Embryonic facial prominence (tissue), 1 donor: ENCODE data around the gene SNN.

ENCODE experiments used
- DNase-seq: peaks from one replicate; pipeline ENCODE4 v3.0.0-alpha.2; 2016; ENCODE audit errors: extremely low spot score

The SNN gene

DNA sequence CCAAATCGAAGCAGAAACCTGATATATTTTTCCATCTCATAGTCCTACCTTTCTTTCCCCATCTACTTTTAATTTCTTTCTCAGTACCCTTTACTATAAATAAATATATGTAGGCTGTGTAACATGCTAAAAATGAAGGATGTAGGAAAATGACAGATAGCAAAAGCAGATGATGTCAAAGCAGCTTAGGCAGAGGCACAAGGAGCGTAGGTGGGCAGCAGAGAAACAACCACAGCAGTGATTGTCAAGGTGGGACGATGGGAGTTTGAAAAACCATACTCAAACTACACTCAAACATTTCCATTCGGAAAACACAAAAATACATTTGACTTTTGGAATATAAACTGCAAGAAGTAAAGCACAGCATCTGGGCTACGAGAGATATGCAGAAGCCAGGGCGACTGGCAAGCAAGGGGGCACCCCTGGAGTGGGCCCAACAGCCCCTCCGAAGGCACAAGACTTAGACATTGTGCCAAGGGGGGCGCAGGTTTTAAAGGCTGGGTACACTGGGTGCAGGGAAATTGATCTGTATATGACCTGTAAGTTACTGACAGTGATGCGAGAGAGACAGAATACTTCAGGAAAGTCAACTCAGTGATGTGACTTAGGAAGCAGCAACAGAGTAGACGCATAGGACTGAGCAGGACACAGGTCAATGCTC lies 31.1 kb downstream of the SNN start:
- DNase-seq, result no peak

DNA sequence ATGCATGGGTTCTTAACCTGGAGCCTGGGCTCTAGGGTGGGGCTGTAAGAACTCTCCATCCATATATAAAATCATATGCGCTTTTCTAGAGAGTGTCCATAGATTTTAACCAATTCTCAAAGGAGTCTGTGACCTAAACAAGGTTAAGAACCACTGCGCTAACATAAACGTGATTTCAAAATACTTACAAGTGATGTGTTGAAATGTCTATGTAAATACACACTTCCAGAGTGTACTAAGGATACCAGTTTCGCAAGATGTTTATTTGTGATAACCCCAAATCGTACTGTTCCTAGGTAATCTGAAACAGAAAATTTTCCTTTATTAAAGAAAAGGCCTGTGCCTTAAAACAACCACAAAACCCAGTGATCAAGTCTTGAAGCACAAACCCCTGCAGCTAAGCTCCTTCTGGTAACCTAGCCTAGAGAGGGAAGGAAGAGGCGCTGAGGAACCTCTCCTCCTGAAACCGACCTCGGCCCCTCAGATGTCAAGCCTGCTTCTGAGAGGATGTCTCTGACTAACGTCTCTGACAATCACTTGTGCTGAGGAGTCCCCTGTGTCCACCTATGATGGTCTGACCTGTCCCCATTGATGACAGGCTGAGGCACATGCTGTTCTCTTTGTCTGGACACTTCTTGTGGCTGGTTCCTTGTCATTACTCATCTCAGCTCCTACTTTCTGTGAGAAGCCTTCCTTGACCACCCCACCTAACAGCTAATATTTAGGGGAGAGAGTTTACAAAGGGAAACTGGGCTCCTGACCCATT lies 32.2 kb downstream of the SNN start:
- DNase-seq, result no peak

DNA sequence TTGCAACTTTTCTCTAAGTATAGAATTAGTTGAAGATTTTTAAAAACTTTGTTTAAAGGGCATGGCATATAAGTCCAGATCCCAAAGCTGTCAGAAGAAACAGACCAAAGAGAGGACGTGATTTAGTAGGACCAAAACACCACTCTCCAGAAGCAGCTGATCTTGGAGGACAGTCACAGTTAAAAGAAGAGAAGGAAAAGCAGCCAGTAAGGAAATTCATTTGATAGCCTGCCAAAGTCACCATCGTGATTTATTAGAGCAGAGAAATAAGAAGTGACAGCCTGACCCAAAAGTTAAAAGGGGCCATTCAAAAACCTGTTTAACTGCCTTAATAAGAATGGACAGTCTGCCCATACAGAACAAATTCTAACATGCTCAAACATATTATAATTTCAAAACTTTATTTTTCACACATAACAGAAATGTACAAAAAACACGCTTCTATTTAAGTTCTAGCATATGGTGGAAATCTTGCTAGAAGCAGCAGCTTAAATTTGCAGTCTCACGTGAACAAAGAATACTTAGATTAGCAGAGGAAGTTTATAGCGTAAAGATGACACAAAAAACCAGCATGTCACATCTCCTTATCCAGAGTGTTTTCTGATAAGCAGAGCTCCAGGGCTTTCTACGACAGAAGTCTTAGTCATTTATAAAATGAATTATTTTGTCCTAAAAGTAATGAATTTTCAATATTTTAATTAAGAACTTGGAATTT lies 37.2 kb downstream of the SNN start:
- no peak for DNase-seq

DNA sequence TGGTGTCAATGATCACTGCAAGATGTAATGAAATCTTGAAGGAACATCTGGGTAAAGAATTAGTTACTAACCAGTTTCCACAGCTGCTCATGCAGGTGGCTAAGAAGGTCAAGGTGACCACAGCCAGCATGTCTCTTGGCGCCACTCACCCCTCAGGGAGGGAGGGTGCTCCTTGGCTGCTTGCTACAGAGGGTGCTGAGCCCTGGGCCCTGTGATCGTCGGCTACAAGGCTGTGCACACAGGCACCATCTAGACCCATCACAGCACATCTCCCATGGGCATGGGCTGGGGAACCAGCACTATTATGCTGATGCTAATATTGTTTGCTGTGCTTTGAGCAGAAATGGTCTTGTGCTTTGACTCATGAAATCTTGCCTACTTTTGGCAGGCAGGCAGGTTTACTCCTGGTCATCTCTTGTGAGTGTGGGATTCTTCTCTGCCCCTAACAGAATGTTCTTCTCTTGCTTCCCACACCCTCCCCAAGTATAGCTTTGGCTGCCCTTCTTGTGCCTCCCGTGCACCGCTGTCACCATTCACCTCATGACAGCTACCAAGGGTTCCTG lies 38.0 kb downstream of the SNN start:
- DNase-seq, result no peak

DNA sequence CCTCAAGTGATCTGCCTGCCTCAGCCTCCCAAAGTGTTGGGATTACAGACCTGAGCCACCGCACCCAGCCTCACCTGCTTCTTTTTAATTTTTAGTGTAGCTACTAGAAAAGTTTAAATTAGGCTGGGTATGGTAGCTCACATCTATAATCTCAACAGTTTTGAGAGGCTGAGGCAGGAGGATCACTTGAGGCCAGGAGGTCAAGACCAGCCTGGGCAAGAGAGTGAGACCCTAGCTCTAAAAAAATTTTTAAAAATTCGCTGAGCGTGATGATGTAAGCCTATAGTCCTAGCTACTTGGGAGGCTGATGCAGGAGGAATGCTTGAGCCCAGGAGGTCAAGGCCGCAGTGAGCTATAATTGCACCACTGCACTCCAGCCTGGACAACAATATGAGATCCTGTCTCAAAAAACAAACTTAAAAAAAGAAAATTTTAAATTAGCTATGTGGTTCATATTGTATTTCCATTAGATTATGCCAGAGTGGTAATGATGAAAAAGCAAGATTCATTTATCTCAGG lies 39.5 kb downstream of the SNN start:
- no peak for DNase-seq

DNA sequence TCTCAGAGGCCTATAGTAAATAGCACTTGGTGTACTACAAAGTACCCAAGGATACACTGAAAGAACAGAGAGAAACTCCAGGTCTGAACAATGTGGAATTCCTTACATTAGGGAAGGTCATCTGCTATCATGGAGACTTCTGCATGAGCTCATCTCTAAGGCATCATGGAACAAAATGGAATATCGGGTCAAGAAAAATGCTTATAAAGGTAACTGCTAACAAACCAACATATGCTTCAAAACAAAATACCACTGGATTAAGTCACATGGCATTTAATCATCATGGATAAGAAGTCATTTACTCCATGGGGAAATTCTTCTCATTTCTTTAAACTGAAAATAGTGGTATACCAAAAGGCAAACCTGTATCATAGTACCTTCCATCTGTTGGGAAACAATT lies 40.2 kb downstream of the SNN start:
- DNase-seq, result no peak

DNA sequence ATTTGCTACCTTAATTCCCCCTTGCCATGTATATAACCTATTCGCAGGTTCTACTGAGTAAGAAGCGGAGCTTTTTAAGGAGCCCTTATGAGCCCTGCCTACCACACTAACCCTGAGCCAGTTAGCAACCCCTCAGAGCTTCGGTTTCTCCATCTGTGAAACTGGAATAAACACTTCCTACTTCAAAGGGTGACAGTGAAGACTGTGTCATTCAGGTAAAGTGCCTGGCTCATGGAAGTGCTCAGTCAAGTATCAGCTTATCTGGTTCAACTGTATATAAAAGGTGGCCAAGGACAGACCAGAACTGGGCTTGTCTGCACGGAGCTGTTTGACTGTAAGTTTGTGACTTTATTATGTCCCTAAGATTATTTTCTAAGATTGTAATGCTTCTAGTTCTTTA lies 43.4 kb downstream of the SNN start:
- DNase-seq, result no peak

DNA sequence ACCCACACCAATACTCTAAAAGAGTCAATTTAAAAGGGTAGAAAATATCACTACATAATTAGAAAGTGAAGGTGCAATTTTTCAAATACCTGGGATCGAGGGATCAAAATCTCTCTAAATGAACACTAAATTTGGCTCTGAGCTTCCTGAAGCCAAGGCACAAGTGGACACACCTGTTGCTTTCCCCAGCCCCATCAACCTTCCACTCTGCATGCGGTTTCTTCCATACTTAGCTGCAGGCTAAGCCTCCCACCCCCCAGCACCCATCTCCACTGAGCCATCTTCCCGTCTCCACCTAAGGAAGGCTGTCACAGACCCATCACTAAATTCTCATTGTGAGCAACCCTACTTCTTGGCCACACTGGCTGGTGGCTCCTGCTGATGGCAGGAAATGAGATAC lies 43.9 kb downstream of the SNN start:
- no peak for DNase-seq

DNA sequence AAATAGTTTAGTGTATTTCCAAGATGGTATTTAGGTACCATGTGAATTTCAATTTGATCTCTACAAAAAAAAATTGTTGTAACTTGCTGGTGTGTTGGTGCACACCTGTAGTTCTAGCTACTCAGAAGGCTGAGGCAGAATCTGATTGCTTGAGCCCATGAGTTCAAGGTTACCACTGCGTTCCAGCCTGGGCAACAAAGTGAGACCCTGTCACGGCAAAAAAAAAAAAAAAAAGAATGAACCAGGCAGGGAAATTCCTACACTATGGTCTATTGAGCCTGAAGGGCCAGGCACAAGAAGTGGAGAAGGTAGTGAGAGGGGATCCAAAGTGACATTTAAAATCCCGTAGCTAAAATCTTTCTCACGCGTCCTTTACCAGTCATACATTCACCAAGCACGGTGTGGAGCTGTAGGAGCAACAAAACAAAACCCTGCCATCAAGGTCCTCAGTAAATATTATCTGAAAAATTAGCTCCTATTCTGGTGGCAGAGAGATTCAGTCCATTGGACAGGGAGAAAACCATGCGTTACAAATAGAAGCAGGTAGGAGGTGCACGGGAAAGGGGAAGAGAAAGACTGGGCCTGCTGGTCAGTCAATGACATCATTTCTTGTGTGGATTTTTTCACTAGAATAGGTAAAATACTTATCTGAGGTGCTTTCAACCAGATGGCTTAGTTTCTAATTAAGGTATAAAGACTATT lies 47.1 kb downstream of the SNN start:
- DNase-seq, result no peak

DNA sequence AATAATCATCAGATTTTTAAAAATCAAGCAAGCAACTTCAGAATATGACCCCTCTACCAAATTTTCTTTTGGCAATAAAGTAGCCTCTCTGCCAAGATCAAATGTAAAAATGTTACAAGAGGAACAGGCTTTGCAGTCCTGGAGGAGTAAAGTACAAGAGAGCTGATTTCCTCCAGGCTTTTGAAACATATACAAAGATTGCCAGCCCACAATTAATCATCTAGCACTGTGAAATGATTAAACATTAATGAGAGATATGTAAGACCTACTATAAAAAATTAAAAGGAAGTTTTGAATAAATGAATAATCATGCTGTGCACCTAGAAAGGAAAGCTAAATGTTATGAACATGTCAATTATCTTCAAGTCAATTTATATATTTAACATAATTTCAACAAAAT lies 48.1 kb downstream of the SNN start:
- no peak for DNase-seq

DNA sequence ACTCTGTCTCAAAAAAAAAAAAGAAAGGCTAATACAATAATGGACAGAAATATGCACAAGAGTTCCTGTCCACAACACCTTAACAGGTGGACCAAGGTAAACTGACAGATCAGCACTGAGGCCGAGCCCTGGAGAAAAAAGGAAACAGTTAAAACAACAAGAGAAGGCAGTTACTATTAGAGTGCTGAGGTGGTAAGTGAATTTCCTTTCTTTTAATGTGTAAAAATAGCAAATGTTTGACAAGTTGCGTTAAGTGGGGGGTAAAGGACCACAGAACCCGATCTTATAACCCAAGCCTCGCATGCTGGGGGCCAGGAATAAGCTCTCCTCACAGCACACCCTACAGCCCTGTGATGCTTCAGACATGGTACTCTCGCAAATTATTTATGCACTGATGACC lies 49.6 kb downstream of the SNN start:
- DNase-seq, result no peak

DNA sequence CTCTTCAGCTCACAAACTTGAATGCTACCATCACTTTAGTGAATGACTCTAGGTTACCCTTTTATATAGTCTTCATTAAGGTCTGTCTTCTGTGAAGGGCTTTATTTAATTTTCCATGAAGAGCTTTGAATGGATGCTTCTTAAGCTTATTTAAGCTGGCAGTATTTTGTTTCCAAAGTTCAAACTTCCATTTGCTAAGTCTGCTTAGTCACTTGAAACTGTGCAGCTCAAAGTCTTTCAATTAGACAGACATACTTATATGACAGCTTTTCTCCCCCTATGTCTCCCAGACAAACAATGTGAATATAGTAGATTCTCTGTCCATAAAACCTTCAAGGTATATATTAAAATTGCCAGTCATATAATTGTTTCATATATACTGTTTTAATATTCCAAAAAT lies 50.9 kb downstream of the SNN start:
- DNase-seq, result no peak

DNA sequence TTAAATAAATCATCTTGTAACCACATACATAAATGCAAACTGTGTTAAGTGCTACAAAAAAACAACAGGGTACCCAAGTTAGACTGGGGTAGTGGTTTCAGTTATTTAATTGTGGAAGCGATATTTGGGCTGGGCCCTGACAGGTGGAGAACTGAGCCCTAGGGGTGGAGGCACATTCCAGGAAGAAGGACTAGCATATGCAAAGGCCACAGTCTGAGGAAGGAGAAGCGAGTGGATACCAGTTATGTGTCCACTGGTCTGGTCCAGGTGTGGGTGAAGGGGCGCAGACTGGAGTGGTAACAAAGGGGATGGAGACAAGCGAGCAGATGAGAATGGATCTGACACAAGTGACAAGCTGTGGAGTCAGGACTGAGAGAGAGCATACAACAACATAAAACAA lies 51.5 kb downstream of the SNN start:
- no peak for DNase-seq

DNA sequence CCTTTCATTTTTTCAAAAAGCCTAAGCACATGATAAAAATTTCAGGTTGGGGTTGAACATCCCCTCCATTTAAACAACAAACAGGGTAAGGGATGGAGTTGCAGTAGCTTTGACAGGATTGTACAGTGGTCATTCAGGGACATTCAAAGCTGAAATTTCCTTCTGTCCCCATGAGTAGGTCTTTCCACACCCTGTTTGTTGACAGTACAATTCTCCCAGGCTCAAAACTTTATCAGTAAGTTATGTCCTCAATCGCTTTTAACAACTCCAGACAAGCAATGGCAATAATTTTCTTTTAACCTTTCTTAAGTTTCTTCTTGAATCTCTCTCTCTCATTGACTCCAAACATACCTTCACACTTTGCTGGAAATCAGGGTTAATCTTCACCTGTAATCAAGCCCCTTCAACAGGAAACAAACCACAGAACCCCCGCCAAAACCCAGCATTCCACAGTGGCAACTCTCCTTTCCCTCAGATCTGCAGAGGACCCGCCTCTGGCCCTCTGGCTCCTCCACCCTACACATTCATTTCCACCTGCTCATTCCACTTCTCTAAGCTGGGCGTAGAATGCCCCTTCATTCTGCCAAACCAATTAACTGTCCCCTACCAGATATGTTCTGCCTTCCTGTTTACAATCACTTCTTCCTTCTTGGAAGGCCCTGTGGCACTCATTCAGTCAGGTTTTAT lies 53.7 kb downstream of the SNN start:
- DNase-seq, result no peak

DNA sequence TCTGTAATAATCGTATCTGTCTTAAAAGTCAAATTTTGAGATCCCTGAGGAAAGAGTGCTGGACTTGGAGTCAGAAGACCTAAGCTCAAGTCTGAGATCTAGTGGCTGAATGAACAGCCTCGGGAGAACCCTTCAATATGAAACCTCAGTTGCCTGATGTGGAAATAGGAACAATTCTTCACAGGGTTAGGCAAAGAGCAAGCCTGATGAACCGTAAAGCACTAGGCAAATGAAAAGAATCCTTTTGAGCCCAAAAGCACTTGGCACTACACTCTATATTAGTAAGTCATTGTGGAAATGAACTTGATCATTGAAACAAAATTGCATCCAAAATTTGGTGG lies 54.2 kb downstream of the SNN start:
- DNase-seq, result no peak

DNA sequence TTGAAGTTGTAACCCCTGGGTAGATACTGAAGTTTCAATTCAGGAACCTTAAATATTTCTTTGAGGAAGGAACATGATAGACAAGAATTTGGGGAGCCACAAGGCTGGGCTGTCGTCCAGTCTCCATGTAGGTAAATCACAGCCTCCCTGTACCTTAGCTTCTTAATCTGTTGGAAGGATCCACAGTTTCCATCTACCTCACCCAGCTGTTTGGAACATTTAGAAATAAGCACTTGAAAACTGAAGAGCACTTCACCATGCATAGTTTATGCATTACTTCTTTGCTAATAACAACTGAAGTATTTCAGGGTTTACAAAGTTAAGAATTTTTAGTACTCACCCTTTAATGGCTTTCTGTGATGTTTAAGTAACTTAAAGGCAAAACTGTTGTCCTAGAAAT lies 57.2 kb downstream of the SNN start:
- DNase-seq, result no peak

DNA sequence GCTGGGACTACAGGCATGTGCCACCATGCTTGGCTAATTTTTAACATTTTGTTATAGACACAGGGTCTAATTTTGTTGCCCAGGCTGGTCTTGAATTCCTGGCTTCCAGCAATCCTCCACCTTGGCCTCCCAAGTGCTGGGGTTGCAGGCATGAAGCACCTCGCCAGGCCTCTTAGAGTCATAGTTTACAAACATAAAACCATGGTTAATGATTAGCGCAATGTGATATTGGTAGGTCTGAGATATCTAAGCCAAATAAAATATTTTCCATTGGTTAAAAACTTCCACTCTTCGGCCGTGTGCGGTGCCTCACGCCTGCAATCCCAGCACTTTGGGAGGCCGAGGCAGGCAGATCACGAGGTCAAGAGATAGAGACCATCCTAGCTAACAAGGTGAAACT lies 57.8 kb downstream of the SNN start:
- DNase-seq, result no peak

DNA sequence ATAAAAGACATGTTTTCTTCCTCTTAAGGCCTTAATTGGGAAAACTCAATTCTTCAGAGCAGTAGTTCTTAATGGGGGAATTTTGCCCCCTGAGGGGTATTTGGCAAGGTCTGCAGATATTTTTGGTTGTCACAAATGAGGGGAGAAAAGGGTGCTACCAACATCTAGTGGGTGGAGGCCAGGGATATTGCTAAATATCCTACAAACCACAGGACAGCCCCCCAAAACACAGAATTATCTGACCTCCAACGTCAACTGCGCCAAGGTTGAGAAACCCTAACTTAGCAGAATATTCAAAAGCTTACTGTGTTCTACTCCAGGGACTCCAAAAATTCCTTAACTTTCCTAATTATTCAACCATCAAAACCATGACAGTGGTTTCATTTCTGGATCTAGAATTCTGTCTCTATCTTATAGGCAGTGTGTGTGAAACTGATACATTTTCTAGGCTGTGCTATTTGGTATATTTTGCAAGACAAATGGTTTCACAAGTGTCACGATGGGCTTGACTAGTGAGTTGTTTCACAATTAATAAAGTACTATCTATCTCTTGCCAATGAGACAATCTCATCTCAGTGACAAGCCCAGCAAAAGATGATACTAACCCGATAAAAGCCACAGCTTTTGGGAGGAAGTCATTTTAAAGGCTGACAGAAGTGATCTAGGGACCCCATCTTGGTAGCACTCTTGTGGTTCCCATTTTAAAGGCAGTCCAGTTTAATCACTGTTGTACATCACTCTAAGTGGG lies 59.7 kb downstream of the SNN start:
- DNase-seq, result no peak
